HCT116 (cell line): ENCODE data around the gene LEKR1. TPM values are rescaled to one million over a fixed set of nuclear protein-coding genes. Genes with fewer than 3 reads are reported as not detected.

Source experiments
- ATAC-seq: fragments of 200-7000 bp; cut with Tn5 transposase; 2 replicates; pipeline ENCODE4 v1.9.1; 2020; ENCODE audit warnings: mild to moderate bottlenecking, moderate library complexity
- BruUV-seq: library from RNA; stranded (reverse); fragments of 400-500 nt; replicated peaks from 2 replicates; lab custom pipeline; 2021; lab: Mats Ljungman, UMichigan
- CTCF ChIA-PET: fragments of 300-600 bp; sonication (Branson Sonifier 250); formaldehyde crosslinking; loops from one replicate; lab custom pipeline; 2021; ENCODE audit warnings: antibody characterized with exemption; lab: Charles Lee
- POLR2A ChIA-PET: fragments of 300-600, 350-600 bp; sonication (Branson Sonifier 250); formaldehyde crosslinking; loops from one replicate; lab custom pipeline; 2021; ENCODE audit warnings: antibody characterized with exemption; lab: Charles Lee
- RAD21 ChIA-PET, 2 experiments: fragments of 300-600 bp; sonication (Branson Sonifier 250); formaldehyde crosslinking; loops; one replicate each; lab custom pipeline; 2023; ENCODE audit warnings: low total read pairs in 2 of 2; ENCODE audit not compliant: uncharacterized antibody in 2 of 2, unreplicated experiment in 2 of 2, low non-redundant PET in 1 of 2; lab: Charles Lee
- DNase-seq: peaks from one replicate; pipeline ENCODE4 v3.0.0-alpha.2; 2010; ENCODE audit warnings: low read depth, low spot score
- H2AFZ ChIP-seq: fragments of 200-600 bp; shearing (Covaris generic), sonication (generic); 2 replicates; pipeline ENCODE4 v1.6.1; 2017; ENCODE audit warnings: low read depth, mixed run types, mixed read lengths, antibody characterized with exemption, low read length; ENCODE audit not compliant: poor library complexity, severe bottlenecking
- H3K27ac ChIP-seq: 2 replicates; pipeline ENCODE4 v1.5.1; 2012; ENCODE audit warnings: low read depth, low read length
- H3K27me3 ChIP-seq: fragments of 200-600 bp; sonication (generic); 2 replicates; pipeline ENCODE4 v1.6.1; 2016; ENCODE audit warnings: mixed run types, low read length, mixed read lengths; ENCODE audit not compliant: insufficient read depth
- H3K36me3 ChIP-seq, 2 experiments: fragments of 200-500 bp in 1 of 2; fragments of 200-600 bp in 1 of 2; sonication (Bioruptor generic) in 1 of 2; sonication (generic) in 1 of 2; 2 replicates each; pipeline versions ENCODE4 v1.5.1 to v1.6.1; 2014 to 2016; ENCODE audit warnings: low read length in 2 of 2, inconsistent platforms in 1 of 2, mixed read lengths in 1 of 2, mixed run types in 1 of 2; ENCODE audit not compliant: insufficient read depth in 2 of 2, control insufficient read depth in 1 of 2
- H3K4me1 ChIP-seq, 2 experiments: fragments of 200-600 bp in 1 of 2; sonication (generic) in 1 of 2; 2 replicates each; pipeline versions ENCODE4 v1.5.1 to v1.6.1; 2012 to 2017; ENCODE audit warnings: low read length in 2 of 2, inconsistent platforms in 1 of 2, mild to moderate bottlenecking in 1 of 2, mixed read lengths in 1 of 2, mixed run types in 1 of 2, moderate library complexity in 1 of 2; ENCODE audit not compliant: insufficient read depth in 2 of 2, control insufficient read depth in 1 of 2
- H3K4me2 ChIP-seq: fragments of 200-600 bp; sonication (generic); 2 replicates; pipeline ENCODE4 v1.6.1; 2017; ENCODE audit warnings: mixed run types, low read length, mixed read lengths
- H3K4me3 ChIP-seq, 2 experiments: fragments of 200-600 bp in 1 of 2; sonication (generic) in 1 of 2; replicated peaks in 1 of 2; 2 replicates each; pipeline ENCODE4 v1.5.1; 2011 to 2016; ENCODE audit warnings: low read length in 2 of 2, control low read depth in 1 of 2, low read depth in 1 of 2, mild to moderate bottlenecking in 1 of 2, mixed read lengths in 1 of 2, mixed run types in 1 of 2
- H3K79me2 ChIP-seq: fragments of 200-600 bp; sonication (generic); 2 replicates; pipeline ENCODE4 v1.6.1; 2017; ENCODE audit warnings: mild to moderate bottlenecking, mixed run types, low read length, moderate library complexity, mixed read lengths; ENCODE audit not compliant: insufficient read depth
- H3K9ac ChIP-seq: fragments of 200-600 bp; sonication (generic); 2 replicates; pipeline ENCODE4 v1.6.1; 2016; ENCODE audit warnings: low read length, mixed read lengths
- H3K9me2 ChIP-seq: fragments of 200-600 bp; sonication (generic), shearing (Covaris generic); 2 replicates; pipeline ENCODE4 v1.6.1; 2017; ENCODE audit warnings: mixed run types, mild to moderate bottlenecking, moderate library complexity; ENCODE audit not compliant: insufficient read depth
- H3K9me3 ChIP-seq, 2 experiments: fragments of 200-500 bp in 1 of 2; fragments of 200-600 bp in 1 of 2; sonication (Bioruptor generic) in 1 of 2; sonication (generic) in 1 of 2; 2 replicates each; pipeline ENCODE4 v1.6.1; 2014 to 2017; ENCODE audit warnings: low read length in 2 of 2, mixed read lengths in 2 of 2, inconsistent platforms in 1 of 2, low read depth in 1 of 2, mild to moderate bottlenecking in 1 of 2, mixed run types in 1 of 2, moderate library complexity in 1 of 2; ENCODE audit not compliant: control insufficient read depth in 1 of 2, insufficient read depth in 1 of 2
- H4K20me1 ChIP-seq: fragments of 200-600 bp; sonication (generic), shearing (Covaris generic); 2 replicates; pipeline ENCODE4 v1.6.1; 2017; ENCODE audit warnings: mixed run types, mild to moderate bottlenecking, moderate library complexity; ENCODE audit not compliant: insufficient read depth
- CBX3 ChIP-seq: IDR thresholded peaks from 2 replicates; pipeline ENCODE4 v1.6.1; 2012; ENCODE audit warnings: low read depth
- CEBPB ChIP-seq: IDR thresholded peaks from 2 replicates; pipeline ENCODE4 v1.6.1; 2012; ENCODE audit warnings: low read depth
- ELF1 ChIP-seq: IDR thresholded peaks from 2 replicates; pipeline ENCODE4 v1.6.1; 2012; ENCODE audit warnings: low read depth, borderline replicate concordance
- EZH2phosphoT487 ChIP-seq: fragments of 200-600 bp; IDR thresholded peaks from 2 replicates; pipeline ENCODE4 v1.6.1; 2018; ENCODE audit warnings: antibody characterized with exemption, borderline replicate concordance
- FOSL1 ChIP-seq: IDR thresholded peaks from 2 replicates; pipeline ENCODE4 v1.6.1; 2012; ENCODE audit warnings: low read depth
- JUND ChIP-seq: IDR thresholded peaks from 2 replicates; pipeline ENCODE4 v1.6.1; 2012
- POLR2A ChIP-seq: IDR thresholded peaks from 2 replicates; pipeline ENCODE4 v1.7.0; 2011; ENCODE audit warnings: borderline replicate concordance; ENCODE audit not compliant: insufficient read depth, insufficient read length; ENCODE audit errors: extremely low read depth
- RAD21 ChIP-seq: IDR thresholded peaks from 2 replicates; pipeline ENCODE4 v1.6.1; 2012; ENCODE audit warnings: low read depth, mild to moderate bottlenecking
- SIN3A ChIP-seq: IDR thresholded peaks from 2 replicates; pipeline ENCODE4 v1.6.1; 2012; ENCODE audit warnings: low read depth
- SP1 ChIP-seq: IDR thresholded peaks from 2 replicates; pipeline ENCODE4 v1.6.1; 2012; ENCODE audit warnings: low read depth
- ZFX ChIP-seq: fragments of 450-650 bp; IDR thresholded peaks from 2 replicates; pipeline ENCODE4 v1.6.1; 2017
- ZNF274 ChIP-seq: fragments of 200-500 bp; sonication (Bioruptor generic); IDR thresholded peaks from 2 replicates; pipeline ENCODE4 v1.6.1; 2014; ENCODE audit warnings: mild to moderate bottlenecking, low read depth, low read length, inconsistent platforms
- intact Hi-C: fragments of 100-400 bp; cut with micrococcal nuclease; formaldehyde crosslinking; loops from 2 replicates; pipeline ENCODE4 v1.10.0; 2022
- total RNA-seq: library from RNA; stranded (reverse); gene quantifications from one replicate; pipeline ENCODE4 v1.2.1, GENCODE V29; 2021; ENCODE audit not compliant: unreplicated experiment
- TF ChIP-seq, protein P1 (sequence below), 3 experiments: fragments of 200-600 bp in 1 of 3; sonication (generic) in 1 of 3; IDR thresholded peaks in 2 of 3; conservative IDR thresholded peaks in 1 of 3; 2 replicates each; pipeline ENCODE4 v1.5.1; 2012 to 2017; ENCODE audit warnings: low read depth in 2 of 3, low read length in 2 of 3, antibody characterized with exemption in 1 of 3, borderline replicate concordance in 1 of 3, control low read depth in 1 of 3, mild to moderate bottlenecking in 1 of 3, mixed read lengths in 1 of 3, mixed run types in 1 of 3, moderate library complexity in 1 of 3; ENCODE audit not compliant: insufficient read depth in 1 of 3
- TF ChIP-seq, protein P2 (sequence below): IDR thresholded peaks from 2 replicates; pipeline ENCODE4 v1.6.1; 2012
- TF ChIP-seq, protein P3 (sequence below): IDR thresholded peaks from 2 replicates; pipeline ENCODE4 v1.6.1; 2012; ENCODE audit warnings: low read depth
- TF ChIP-seq, protein P4 (sequence below): IDR thresholded peaks from 2 replicates; pipeline ENCODE4 v1.6.1; 2012

LEKR1 gene
- total RNA-seq, 1 experiment from 2014 or later = 2.1 TPM

DNA sequence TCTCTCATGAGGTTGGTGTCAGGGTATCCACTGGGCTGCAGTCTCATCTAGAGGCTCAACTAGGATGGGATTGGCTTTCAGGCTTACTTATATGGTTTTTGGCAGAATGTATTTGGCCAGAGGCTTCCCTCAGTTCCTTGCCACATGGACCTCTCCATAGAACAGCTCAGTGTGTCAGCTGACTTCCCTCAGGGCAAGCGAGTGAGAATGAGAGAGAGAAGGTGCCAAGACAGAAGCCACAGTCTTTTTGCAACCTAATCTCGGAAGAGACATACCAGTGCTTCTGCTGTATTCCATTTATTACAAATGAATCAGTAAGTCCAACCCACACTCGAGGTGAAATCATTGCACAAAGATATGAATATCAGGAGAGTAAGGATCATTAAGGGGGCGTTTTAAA, 204.6 kb downstream of the LEKR1 start (continued):
- TF ChIP-seq, protein P1, sequence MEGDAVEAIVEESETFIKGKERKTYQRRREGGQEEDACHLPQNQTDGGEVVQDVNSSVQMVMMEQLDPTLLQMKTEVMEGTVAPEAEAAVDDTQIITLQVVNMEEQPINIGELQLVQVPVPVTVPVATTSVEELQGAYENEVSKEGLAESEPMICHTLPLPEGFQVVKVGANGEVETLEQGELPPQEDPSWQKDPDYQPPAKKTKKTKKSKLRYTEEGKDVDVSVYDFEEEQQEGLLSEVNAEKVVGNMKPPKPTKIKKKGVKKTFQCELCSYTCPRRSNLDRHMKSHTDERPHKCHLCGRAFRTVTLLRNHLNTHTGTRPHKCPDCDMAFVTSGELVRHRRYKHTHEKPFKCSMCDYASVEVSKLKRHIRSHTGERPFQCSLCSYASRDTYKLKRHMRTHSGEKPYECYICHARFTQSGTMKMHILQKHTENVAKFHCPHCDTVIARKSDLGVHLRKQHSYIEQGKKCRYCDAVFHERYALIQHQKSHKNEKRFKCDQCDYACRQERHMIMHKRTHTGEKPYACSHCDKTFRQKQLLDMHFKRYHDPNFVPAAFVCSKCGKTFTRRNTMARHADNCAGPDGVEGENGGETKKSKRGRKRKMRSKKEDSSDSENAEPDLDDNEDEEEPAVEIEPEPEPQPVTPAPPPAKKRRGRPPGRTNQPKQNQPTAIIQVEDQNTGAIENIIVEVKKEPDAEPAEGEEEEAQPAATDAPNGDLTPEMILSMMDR (IDR thresholded peaks at IDR 0.05 in 2 of 3, conservative IDR thresholded peaks at IDR 0.05 in 1 of 3; ENCODE audit: borderline replicate concordance in 1 of 3, insufficient read depth in 1 of 3, low read depth in 2 of 3, low read length in 2 of 3) = no peak
- TF ChIP-seq ZNF274 = no peak
- no peak for TF ChIP-seq CEBPB
- no peak for TF ChIP-seq RAD21
- TF ChIP-seq EZH2phosphoT487 = no peak
- TF ChIP-seq SP1 = no peak
- TF ChIP-seq POLR2A = no peak
- TF ChIP-seq FOSL1 = no peak
- TF ChIP-seq JUND = no peak
- no peak for TF ChIP-seq SIN3A
- TF ChIP-seq, all 23 proteins: peak for 0

DNA sequence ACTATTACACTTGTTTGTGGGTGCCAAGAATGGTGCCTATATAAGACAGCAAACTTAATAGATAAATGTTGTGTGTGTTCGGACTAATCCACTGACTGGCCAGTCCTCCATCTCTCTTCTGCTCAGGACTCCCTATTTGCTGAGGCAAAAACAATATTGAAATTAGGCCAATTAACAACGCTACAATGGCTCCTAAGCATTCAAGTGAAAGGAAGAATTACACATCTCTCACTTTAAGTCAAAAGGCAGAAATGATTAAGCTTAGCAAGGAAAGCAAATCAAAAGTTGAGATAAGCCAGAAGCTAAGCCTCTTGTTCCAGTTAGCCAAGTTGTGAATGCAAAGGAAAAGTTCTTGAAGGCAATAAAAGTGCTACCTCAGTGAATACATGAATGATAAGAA, 206.8 kb downstream of the LEKR1 start:
- intact Hi-C loops = no loop called here
- Histone ChIP-seq H3K9me3 (no peaks in the 10 kb centered on the region), H3K9ac (no peak overlapping the region), H2AFZ (no peak overlapping the region), H3K4me1 (no peaks in the 10 kb centered on the region), H3K27ac (no peak overlapping the region), H3K79me2 (no peaks in the 10 kb centered on the region), H3K4me2 (no peak overlapping the region), H3K9me2 (0 out of 2 replicates have a peak, but pooled peaks cover 6% of the 10 kb centered on the region), H4K20me1 (no peaks in the 10 kb centered on the region), H3K36me3 (no peaks in the 10 kb centered on the region), H3K4me3 (no peak overlapping the region), H3K27me3 (no peaks in the 10 kb centered on the region)
- CTCF ChIA-PET = no interaction called here
- POLR2A ChIA-PET = no interaction called here
- TF ChIP-seq JUND (no peak), ELF1 (no peak), ZNF274 (no peak), CBX3 (no peak), SP1 (no peak), ZFX (no peak), RAD21 (no peak), CEBPB (no peak), FOSL1 (no peak), SIN3A (no peak), EZH2phosphoT487 (no peak)
- TF ChIP-seq, protein P2, sequence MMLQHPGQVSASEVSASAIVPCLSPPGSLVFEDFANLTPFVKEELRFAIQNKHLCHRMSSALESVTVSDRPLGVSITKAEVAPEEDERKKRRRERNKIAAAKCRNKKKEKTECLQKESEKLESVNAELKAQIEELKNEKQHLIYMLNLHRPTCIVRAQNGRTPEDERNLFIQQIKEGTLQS = no peak
- TF ChIP-seq, protein P1 (IDR thresholded peaks at IDR 0.05 in 2 of 3, conservative IDR thresholded peaks at IDR 0.05 in 1 of 3; ENCODE audit: borderline replicate concordance in 1 of 3, insufficient read depth in 1 of 3, low read depth in 2 of 3, low read length in 2 of 3) = no peak
- TF ChIP-seq, protein P3, sequence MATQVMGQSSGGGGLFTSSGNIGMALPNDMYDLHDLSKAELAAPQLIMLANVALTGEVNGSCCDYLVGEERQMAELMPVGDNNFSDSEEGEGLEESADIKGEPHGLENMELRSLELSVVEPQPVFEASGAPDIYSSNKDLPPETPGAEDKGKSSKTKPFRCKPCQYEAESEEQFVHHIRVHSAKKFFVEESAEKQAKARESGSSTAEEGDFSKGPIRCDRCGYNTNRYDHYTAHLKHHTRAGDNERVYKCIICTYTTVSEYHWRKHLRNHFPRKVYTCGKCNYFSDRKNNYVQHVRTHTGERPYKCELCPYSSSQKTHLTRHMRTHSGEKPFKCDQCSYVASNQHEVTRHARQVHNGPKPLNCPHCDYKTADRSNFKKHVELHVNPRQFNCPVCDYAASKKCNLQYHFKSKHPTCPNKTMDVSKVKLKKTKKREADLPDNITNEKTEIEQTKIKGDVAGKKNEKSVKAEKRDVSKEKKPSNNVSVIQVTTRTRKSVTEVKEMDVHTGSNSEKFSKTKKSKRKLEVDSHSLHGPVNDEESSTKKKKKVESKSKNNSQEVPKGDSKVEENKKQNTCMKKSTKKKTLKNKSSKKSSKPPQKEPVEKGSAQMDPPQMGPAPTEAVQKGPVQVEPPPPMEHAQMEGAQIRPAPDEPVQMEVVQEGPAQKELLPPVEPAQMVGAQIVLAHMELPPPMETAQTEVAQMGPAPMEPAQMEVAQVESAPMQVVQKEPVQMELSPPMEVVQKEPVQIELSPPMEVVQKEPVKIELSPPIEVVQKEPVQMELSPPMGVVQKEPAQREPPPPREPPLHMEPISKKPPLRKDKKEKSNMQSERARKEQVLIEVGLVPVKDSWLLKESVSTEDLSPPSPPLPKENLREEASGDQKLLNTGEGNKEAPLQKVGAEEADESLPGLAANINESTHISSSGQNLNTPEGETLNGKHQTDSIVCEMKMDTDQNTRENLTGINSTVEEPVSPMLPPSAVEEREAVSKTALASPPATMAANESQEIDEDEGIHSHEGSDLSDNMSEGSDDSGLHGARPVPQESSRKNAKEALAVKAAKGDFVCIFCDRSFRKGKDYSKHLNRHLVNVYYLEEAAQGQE = no peak
- TF ChIP-seq, protein P4, sequence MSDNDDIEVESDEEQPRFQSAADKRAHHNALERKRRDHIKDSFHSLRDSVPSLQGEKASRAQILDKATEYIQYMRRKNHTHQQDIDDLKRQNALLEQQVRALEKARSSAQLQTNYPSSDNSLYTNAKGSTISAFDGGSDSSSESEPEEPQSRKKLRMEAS = no peak
- no TSS peak for BruUV-seq
- RAD21 ChIA-PET = no interaction called here
- DNase-seq (no peak), ATAC-seq (no peak)
